Spleen (tissue), 7 donors: ENCODE data around the gene MAL.

Experiments used
- POLR2A ChIP-seq, 3 donors: fragments of 450-650 bp; IDR thresholded peaks; one replicate each; pipeline ENCODE4 v1.5.1; 2017; ENCODE audit warnings: antibody characterized with exemption in 3 of 3, mild to moderate bottlenecking in 1 of 3
- TF ChIP-seq, protein P1 (sequence below), 11 experiments: fragments of 200-600 bp in 7 of 11; fragments of 450-650 bp in 4 of 11; sonication (generic) in 4 of 11; IDR thresholded peaks in 8 of 11; conservative IDR thresholded peaks in 3 of 11; 1 replicate in 7 of 11; 2 replicates in 4 of 11; pipeline versions ENCODE4 v1.4.0 to v1.8.0; 2016 to 2021; ENCODE audit warnings: antibody characterized with exemption in 11 of 11, inconsistent platforms in 4 of 11, mild to moderate bottlenecking in 1 of 11
- donor health status: DM: no; HTN: no; CAD: no; lungs with moderate emphysema.
- donor health status: DM: no; HTN: no; CAD: no.
- donor health status: DM: no; HTN: no; CAD: no.

DNA sequence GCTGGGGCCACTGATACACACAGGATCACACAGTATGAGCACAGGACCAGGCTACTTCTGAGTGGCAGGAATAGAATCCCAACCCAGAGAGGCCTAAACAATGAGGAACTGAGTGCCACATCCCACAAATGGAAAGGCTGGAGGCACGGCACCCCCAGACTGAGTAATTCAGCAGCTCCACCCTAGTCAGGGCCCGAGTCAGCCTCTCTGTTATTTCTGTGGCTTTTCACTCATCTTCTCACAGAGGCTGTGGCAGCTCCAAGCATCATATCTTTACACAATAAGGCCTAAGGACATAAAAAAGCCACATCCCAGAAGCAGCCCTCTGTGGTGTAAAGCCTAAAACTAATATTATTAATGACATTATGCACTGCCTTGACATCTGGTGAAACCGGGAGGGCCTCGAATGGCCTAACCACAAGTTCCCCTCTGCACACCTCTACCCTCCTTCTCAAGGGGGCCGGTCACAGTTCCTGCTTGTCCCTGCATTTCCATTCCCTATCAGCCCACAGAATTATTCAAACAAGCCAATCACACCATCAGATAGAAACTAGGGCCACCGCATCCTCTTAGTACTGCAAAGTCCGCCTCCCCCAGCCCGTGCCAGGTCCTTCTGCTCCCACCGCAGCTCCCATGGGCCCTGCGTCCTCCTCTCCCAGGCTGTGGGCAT lies 12.5 kb upstream of the MAL start:
- TF ChIP-seq, protein P1, sequence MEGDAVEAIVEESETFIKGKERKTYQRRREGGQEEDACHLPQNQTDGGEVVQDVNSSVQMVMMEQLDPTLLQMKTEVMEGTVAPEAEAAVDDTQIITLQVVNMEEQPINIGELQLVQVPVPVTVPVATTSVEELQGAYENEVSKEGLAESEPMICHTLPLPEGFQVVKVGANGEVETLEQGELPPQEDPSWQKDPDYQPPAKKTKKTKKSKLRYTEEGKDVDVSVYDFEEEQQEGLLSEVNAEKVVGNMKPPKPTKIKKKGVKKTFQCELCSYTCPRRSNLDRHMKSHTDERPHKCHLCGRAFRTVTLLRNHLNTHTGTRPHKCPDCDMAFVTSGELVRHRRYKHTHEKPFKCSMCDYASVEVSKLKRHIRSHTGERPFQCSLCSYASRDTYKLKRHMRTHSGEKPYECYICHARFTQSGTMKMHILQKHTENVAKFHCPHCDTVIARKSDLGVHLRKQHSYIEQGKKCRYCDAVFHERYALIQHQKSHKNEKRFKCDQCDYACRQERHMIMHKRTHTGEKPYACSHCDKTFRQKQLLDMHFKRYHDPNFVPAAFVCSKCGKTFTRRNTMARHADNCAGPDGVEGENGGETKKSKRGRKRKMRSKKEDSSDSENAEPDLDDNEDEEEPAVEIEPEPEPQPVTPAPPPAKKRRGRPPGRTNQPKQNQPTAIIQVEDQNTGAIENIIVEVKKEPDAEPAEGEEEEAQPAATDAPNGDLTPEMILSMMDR (IDR thresholded peaks at IDR 0.05 in 8 of 11, conservative IDR thresholded peaks at IDR 0.05 in 3 of 11) = no peak
- TF ChIP-seq POLR2A (IDR thresholded peaks at IDR 0.05) = no peak
